Measurements from ENCODE around the gene ZNF275. TPM values are rescaled to one million over a fixed set of nuclear protein-coding genes. Genes with fewer than 3 reads are reported as not detected.

The ZNF275 gene

GRCh38 chrX:153401133-153401764, 67.3 kb downstream of the ZNF275 start, which contains the start of gene PNMA6E:
Gene PNMA6E (minus strand): TSS chrX:153401350. CDS start chrX:153398849, 2,501 bp downstream.
- H2BK120ac ChIP-seq (ENCODE audit: low read depth, low read length) = no peak within 1 kb of the TSS
- no peak within 1 kb of the TSS for H4K91ac ChIP-seq (ENCODE audit: low read depth, low read length, poor library complexity)
- H3K4me3 ChIP-seq (ENCODE audit: low read length in 2 of 2) = no peak within 1 kb of the TSS
- H3K36me3 ChIP-seq (replicated peaks in 1 of 2; ENCODE audit: control insufficient read depth in 2 of 2, insufficient read depth in 2 of 2, low read length in 2 of 2) = no peaks in the 10 kb centered on the region
- H2BK12ac ChIP-seq (ENCODE audit: low read length) = no peak within 1 kb of the TSS
- no peaks in the 10 kb centered on the region for H3K4me1 ChIP-seq (ENCODE audit: control insufficient read depth in 2 of 2, insufficient read depth in 1 of 2, low read depth in 1 of 2, low read length in 2 of 2)
- no peak within 1 kb of the TSS for H3K14ac ChIP-seq (ENCODE audit: low read length)
- H3K4me2 ChIP-seq (ENCODE audit: insufficient read depth, low read length, poor library complexity, severe bottlenecking) = no peak within 1 kb of the TSS
- no peak within 1 kb of the TSS for H2BK15ac ChIP-seq (ENCODE audit: low read length)
- no peaks in the 10 kb centered on the region for H3K79me1 ChIP-seq (ENCODE audit: low read depth, low read length)
- H4K8ac ChIP-seq (ENCODE audit: low read depth, low read length) = no peak within 1 kb of the TSS
- no peak within 1 kb of the TSS for H3K4ac ChIP-seq (ENCODE audit: low read length)
- WGBS, 2 donors (ENCODE audit: extremely low coverage in 2 of 2, insufficient read length in 2 of 2, insufficient replicate concordance in 1 of 2) = no CpG with 5 or more reads among the region's 29 CpGs
- H3K23ac ChIP-seq (ENCODE audit: low read depth, low read length, poor library complexity) = no peak within 1 kb of the TSS
- H3K18ac ChIP-seq (ENCODE audit: low read length) = no peak within 1 kb of the TSS
- H3K9me3 ChIP-seq (replicated peaks in 1 of 2; ENCODE audit: control insufficient read depth in 2 of 2, insufficient read depth in 1 of 2, low read depth in 1 of 2, low read length in 2 of 2) = no peaks in the 10 kb centered on the region
- H3K9ac ChIP-seq (ENCODE audit: low read depth, low read length, poor library complexity) = no peak within 1 kb of the TSS
- H2AK5ac ChIP-seq (ENCODE audit: low read depth, low read length) = no peak within 1 kb of the TSS
- H3K27me3 ChIP-seq (ENCODE audit: control insufficient read depth in 3 of 3, insufficient read depth in 3 of 3, low read depth in 1 of 3, low read length in 3 of 3) = peaks cover 0 to 23% (median 0%) of the 10 kb centered on the region in 3 experiments
- no peak within 1 kb of the TSS for H3K27ac ChIP-seq (replicated peaks; ENCODE audit: low read length)
- no peak for DNase-seq (ENCODE audit: low spot score)
- H2AFZ ChIP-seq (ENCODE audit: low read length) = no peak within 1 kb of the TSS
- no peak within 1 kb of the TSS for H2BK5ac ChIP-seq (ENCODE audit: low read length)

Small RNA genes lying within 50 kb of the gene (small RNA-seq; reads per million reads assigned to genes)
- gene AC152007.1 (ENCODE audit: insufficient read depth) = not detected

Data from neuronal stem cell (in vitro differentiated cells).